GM12874 (cell line): ENCODE results near the gene SEMA6A.

Source experiments
- CTCF ChIP-seq: IDR thresholded peaks from 2 replicates; pipeline ENCODE4 v1.5.1; 2011; ENCODE audit warnings: low read depth, mild to moderate bottlenecking, control low read depth, low read length, moderate library complexity; ENCODE audit not compliant: insufficient read depth

Gene SEMA6A

GRCh38 chr5:116473706-116474105, 100.9 kb downstream of the SEMA6A start:
- TF ChIP-seq CTCF: no peak

DNA sequence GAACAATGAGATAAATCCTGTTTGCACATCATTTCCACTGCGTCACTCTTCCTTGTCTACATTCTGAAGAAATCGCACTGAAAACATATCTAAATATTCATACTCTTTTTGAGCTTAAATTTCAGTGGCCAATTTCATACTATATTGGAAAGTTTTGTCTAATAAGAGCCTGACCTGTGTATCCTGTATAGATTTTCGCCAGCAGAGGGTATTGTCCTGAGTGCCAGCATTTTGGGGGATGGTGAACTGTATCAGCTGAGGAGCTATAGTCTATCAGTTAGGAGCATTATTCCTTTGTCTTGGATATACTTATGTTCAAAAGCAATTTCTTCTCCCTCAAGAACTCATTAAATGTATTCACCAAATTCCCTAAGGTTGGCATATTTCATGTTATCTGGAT, 102.3 kb downstream of the SEMA6A start:
- TF ChIP-seq CTCF: no peak

DNA sequence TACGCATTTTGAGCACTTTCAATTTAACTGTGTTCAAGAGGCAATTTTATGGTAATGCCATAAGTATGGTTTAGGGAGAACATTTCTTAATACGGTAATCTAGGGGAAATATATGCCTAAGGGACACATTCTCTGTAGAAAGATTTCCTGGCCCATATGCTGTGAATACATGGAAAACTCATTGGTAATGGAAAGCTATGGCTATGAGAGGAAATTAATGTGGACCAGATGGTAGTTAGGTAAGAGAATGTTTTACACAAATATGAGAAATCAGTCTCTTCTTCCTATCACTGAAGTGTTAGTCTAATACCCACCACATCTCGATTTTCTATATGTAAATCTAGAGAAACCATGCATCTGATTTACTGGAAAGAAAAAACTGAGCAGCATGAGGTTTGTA, 105.0 kb downstream of the SEMA6A start:
- TF ChIP-seq CTCF: no peak

GRCh38 chr5:116468583-116468982, 106.0 kb downstream of the SEMA6A start:
- no peak for TF ChIP-seq CTCF

- no peak for TF ChIP-seq CTCF
Observed at GRCh38 chr5:116467465-116467843, 107.2 kb downstream of the SEMA6A start.

DNA sequence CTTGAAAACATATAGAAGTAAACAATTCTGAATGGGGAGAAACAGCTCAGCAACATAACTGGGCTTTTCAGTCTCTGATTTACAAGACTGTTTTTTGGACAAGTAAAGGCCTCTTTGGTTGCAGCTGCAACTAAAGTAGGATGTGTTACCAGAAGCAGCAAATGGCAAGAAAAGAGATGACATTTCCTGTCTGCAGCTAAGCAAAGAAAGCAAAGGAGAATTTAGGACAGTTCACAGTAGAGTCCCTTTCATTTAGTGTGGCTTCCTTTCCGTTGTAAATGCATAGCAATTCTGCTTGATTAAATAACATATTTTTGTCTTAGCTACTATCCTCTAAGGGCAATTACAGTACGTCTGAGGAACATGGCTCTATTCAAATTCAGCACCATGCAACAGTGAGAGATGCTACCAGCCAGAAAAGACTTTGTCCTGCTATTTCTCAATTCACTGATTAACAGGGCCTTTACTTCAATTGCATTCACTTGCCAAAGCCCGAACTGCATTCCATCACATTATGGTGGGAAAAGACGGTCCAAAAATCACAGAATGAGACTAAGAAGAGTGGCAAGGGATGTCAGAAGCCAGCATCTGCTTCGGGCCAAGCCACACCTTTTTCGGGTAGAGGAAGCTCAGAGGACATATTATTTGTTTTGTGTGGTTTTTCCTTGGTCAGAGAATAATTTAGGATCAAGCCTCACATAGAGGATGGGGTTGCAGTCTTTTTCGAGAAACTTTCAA, 107.7 kb downstream of the SEMA6A start:
- no peak for TF ChIP-seq CTCF

DNA sequence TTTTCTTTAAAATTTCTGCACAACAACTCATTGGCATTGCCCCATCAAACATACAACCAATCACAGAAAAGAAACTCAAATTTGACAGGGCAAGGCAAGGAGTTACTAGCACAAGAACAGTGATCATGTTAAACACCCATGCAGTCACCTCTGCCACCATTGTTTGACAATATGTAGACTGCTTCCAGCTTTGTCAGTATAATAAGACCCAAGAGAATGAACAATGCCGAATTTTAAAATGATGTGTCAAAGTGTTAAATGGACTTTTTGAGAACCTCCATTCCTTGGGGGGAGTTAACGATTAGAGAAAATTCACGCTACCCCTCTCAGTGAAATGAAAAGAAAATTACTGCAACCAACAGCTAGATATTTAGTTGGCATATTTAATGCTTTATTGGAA, 109.2 kb downstream of the SEMA6A start:
- TF ChIP-seq CTCF: no peak
